ENCODE data around the gene DNAI1. TPM values are rescaled to one million over a fixed set of nuclear protein-coding genes. Genes with fewer than 3 reads are reported as not detected.

The DNAI1 gene
- not detected in 2 replicates for total RNA-seq

DNA sequence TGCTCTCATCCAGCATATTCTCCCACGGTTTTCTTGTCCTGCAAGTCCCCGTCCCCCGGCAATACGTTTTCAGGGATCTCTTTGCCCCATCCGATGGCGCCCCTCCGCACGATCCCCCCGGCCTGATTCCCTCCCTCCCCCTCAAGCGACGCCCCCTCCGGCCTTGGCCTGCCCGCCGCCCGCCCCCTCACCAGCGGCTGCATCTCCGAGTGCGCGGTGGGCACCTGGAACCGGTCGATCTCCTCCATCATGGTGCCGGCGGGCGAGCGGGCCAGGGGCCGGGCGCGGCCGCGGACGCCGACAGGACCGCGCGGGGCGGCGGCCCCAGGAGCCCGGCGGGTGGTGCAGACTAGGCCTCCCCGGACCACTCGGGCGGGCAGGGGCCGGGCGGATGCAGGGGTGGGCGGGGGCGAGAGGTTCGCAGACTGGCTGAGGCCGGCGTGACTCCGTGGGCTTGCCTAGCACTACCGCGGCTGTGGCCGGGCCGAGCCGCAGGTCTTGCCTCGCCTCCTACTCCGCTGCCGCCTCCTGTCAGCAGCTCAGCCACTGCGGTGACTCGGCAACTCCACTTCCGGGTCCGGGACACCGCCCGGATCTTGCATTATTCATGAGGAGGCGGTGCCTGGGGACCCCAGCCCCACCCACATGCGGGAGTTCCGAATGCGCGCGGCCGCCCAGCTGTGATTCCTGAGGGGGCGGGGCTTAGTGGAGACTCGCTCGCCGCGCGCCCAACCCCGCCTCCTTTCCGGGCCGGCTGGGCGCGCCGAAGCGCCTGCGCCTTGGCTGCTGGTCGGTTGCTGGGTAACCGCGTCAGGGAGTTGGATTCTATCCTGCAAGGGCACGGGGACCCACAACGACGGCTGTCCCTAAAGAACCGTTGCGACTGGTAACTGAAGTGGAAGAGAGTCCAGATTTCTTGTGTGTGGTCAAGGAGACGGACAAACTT is at the start of gene DNAI1, which contains the start of gene FAM219A:
TSS of gene DNAI1 (plus strand) at position 793 of the 946 bp plus-strand sequence. CDS start 201 bp downstream, outside the sequence.
TSS of gene FAM219A (minus strand) at position 558 of the 946 bp plus-strand sequence. CDS start at position 251, 307 bp downstream.
- Histone ChIP-seq H3K4me3 (ENCODE audit: low read depth, low read length) (peak within 1 kb of the TSS; percentile 72), H3K36me3 (ENCODE audit: control insufficient read depth, insufficient read depth, low read length) (no peaks in the 10 kb centered on the region), H3K27me3 (ENCODE audit: control insufficient read depth, insufficient read depth, low read length) (no peaks in the 10 kb centered on the region)
- no peak for FAIRE-seq
- TF ChIP-seq, protein P1, sequence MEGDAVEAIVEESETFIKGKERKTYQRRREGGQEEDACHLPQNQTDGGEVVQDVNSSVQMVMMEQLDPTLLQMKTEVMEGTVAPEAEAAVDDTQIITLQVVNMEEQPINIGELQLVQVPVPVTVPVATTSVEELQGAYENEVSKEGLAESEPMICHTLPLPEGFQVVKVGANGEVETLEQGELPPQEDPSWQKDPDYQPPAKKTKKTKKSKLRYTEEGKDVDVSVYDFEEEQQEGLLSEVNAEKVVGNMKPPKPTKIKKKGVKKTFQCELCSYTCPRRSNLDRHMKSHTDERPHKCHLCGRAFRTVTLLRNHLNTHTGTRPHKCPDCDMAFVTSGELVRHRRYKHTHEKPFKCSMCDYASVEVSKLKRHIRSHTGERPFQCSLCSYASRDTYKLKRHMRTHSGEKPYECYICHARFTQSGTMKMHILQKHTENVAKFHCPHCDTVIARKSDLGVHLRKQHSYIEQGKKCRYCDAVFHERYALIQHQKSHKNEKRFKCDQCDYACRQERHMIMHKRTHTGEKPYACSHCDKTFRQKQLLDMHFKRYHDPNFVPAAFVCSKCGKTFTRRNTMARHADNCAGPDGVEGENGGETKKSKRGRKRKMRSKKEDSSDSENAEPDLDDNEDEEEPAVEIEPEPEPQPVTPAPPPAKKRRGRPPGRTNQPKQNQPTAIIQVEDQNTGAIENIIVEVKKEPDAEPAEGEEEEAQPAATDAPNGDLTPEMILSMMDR (IDR thresholded peaks at IDR 0.05; ENCODE audit: insufficient read depth, low read length, severe bottlenecking) = no peak
- DNase-seq (ENCODE audit: low read depth) = peak; percentile 93

GRCh38 chr9:34409154-34409553 is 49.5 kb upstream of the DNAI1 start:
- no peak for DNase-seq (ENCODE audit: low read depth)
- no peak for FAIRE-seq
- TF ChIP-seq, protein P1 (IDR thresholded peaks at IDR 0.05; ENCODE audit: insufficient read depth, low read length, severe bottlenecking) = no peak
- H3K36me3 ChIP-seq (ENCODE audit: control insufficient read depth, insufficient read depth, low read length) = peaks cover 1% of the 10 kb centered on the region
- no peak overlapping the region for H3K4me3 ChIP-seq (ENCODE audit: low read depth, low read length)
- H3K27me3 ChIP-seq (ENCODE audit: control insufficient read depth, insufficient read depth, low read length) = no peaks in the 10 kb centered on the region

DNA sequence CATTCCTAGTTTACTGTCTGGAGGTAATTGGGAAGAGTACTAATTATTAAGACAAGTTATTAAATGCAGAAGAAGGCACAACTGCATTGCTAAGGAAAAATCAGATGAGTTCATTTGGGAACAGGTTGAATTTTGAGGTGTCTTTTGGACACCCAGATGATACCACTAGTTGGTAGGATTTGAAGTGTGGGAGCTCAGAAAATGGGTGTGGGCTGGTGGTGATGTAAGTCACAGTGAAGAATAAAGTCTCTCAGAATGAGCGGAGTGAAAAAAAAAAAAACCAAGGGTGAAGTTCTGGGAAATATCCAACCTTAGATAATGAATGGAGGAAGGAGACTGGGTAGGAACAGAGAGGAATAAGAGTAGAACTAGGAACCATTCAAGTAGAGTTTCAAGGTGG is 46.3 kb upstream of the DNAI1 start:
- Histone ChIP-seq H3K4me3 (ENCODE audit: low read depth, low read length) (no peak overlapping the region), H3K27me3 (ENCODE audit: control insufficient read depth, insufficient read depth, low read length) (no peaks in the 10 kb centered on the region), H3K36me3 (ENCODE audit: control insufficient read depth, insufficient read depth, low read length) (peaks cover 1% of the 10 kb centered on the region)
- DNase-seq (ENCODE audit: low read depth) = no peak
- FAIRE-seq = no peak
- TF ChIP-seq, protein P1 (IDR thresholded peaks at IDR 0.05; ENCODE audit: insufficient read depth, low read length, severe bottlenecking) = no peak

DNA sequence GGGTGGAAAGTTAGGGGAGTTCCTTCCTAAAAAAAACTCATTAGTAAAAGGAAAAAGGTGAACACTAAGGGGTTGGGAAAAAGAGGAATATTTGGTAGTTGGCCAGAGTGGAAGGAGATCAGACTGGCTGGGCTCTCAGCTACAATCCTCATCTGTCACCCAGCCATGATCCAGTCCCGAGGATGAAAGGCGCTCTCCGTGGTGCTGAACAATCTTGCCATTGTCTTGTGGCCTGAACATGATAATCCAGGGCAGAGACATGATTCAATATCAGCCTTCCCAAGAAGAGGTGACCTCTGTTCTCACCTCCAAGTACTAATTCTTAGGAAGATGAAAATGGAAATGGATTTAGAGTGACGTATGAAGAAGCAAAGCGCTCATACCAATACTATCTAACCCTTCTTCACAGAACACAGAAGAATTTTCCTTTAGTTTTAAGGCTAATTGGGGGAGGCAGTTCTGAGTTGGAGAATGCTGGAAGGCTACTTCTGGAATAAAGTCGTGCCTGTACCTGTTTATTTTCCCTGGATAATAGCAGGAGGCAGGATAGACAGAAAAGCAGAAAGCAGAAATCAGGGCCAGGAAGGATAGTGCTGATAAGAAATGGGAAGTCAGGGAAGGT is 45.3 kb upstream of the DNAI1 start:
- TF ChIP-seq, protein P1 (IDR thresholded peaks at IDR 0.05; ENCODE audit: insufficient read depth, low read length, severe bottlenecking) = no peak
- no peak overlapping the region for H3K4me3 ChIP-seq (ENCODE audit: low read depth, low read length)
- H3K36me3 ChIP-seq (ENCODE audit: control insufficient read depth, insufficient read depth, low read length) = no peaks in the 10 kb centered on the region
- FAIRE-seq (peak; percentile 80), DNase-seq (ENCODE audit: low read depth) (peak; percentile 32)
- no peaks in the 10 kb centered on the region for H3K27me3 ChIP-seq (ENCODE audit: control insufficient read depth, insufficient read depth, low read length)

GRCh38 chr9:34417734-34418133 is 40.9 kb upstream of the DNAI1 start:
- no peak for DNase-seq (ENCODE audit: low read depth)
- TF ChIP-seq, protein P1 (IDR thresholded peaks at IDR 0.05; ENCODE audit: insufficient read depth, low read length, severe bottlenecking) = no peak
- no peak for FAIRE-seq

More at GRCh38 chr9:34417734-34418133, 40.9 kb upstream of the DNAI1 start:
- Histone ChIP-seq H3K27me3 (ENCODE audit: control insufficient read depth, insufficient read depth, low read length) (no peaks in the 10 kb centered on the region), H3K4me3 (ENCODE audit: low read depth, low read length) (no peak overlapping the region), H3K36me3 (ENCODE audit: control insufficient read depth, insufficient read depth, low read length) (peaks cover 2% of the 10 kb centered on the region)

Measured in bronchial epithelial cell (primary cell).